UCSD-AML1 (cell line): Measurements from ENCODE around the gene COMP.
"Not testable (repeated sequence)": the region's sequence is repeated elsewhere in the genome, so short reads cannot be mapped to it uniquely, and the experiment has no call there.

Experiments
- DNase-seq: peaks from one replicate; lab custom pipeline; 2025; ENCODE audit not compliant: unreplicated experiment; lab: John Stamatoyannopoulos, UW

COMP gene

GRCh38 chr19:18749362-18750231 lies 41.5 kb downstream of the COMP start:
- no peak for DNase-seq

GRCh38 chr19:18746401-18747325 lies 44.4 kb downstream of the COMP start:
- DNase-seq: no peak

- DNase-seq: no peak
Observed at GRCh38 chr19:18745931-18746330, 45.2 kb downstream of the COMP start.

GRCh38 chr19:18745012-18745735 lies 45.9 kb downstream of the COMP start:
- DNase-seq: no peak

DNA sequence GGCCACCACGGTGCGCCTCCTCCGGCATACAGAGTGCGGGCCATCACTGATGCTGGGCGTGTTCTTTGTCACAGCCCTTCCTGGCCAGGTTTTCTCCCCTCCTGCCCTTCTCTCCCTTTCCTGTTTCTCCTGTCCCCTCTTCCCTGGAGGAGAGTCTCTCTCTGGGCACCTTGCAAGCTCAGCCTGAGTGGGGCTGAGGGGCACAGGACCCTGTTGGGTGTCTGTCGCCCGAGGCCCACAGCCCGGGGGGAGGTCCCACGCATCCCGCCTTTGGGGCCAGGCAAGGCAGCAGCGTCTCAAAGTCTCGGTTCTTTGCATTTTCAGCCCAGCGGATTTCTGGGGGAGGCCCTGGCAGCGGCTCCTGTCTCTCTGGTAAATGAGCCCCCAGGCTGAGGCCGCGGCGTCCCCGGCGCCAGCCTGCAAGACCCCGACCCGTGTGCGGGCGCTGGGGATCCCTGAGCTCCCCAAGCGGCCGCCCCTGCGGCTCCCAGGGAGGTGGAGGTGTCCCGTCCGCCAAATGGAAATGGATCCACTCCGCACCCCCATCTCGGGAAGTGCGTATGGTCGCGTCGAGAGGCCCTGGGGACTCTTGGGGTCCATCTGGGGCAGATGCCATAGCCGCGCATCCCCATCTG lies 47.2 kb downstream of the COMP start:
- DNase-seq: no peak

- no peak for DNase-seq
Observed at GRCh38 chr19:18742838-18743783, 48.0 kb downstream of the COMP start.

GRCh38 chr19:18742324-18742723 lies 48.8 kb downstream of the COMP start:
- DNase-seq: no peak

GRCh38 chr19:18741124-18742121 lies 49.7 kb downstream of the COMP start:
- DNase-seq: no peak

GRCh38 chr19:18738961-18739690 lies 52.0 kb downstream of the COMP start:
- DNase-seq: no peak

- no peak for DNase-seq
Observed at GRCh38 chr19:18737954-18738351, 53.2 kb downstream of the COMP start.

- no peak for DNase-seq
Observed at GRCh38 chr19:18737337-18737953, 53.7 kb downstream of the COMP start.

- no peak for DNase-seq
Observed at GRCh38 chr19:18736415-18737336, 54.4 kb downstream of the COMP start.

GRCh38 chr19:18735752-18736151 lies 55.4 kb downstream of the COMP start:
- DNase-seq: no peak

DNA sequence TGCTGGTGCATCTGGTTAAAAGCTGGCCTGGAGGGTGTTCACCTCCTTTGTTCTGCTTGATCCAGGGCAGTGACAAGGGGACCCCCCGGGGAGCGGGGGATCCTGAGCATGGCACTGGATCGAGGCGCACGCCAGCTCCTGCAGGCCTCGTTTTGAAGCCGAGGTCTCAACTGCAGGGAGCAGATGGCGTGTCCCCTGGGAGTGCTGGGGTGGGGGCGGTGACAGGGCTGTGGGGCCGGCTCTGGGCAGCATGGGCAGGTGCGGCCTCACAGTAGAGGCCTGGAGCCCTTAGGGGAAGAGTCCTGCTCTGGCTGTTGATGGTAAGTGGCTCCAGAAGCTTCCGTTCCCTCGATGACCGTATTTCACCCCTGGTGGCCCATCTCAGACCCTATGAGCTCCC lies 55.8 kb downstream of the COMP start:
- no peak for DNase-seq

GRCh38 chr19:18733762-18734332 lies 57.3 kb downstream of the COMP start:
- not testable (repeated sequence) for DNase-seq

- DNase-seq: no peak
Observed at GRCh38 chr19:18733196-18733647, 57.9 kb downstream of the COMP start.
